TTC549 (cell line): Measurements from ENCODE around the gene PRKACA.

ENCODE experiments used
- FAIRE-seq: peaks from 2 replicates; lab custom pipeline; 2012; peaks lifted over from hg19 to GRCh38; lab: Jason Lieb, UNC

The PRKACA gene

GRCh38 chr19:14116525-14116917, 1.0 kb downstream of the PRKACA start:
- FAIRE-seq = no peak

- no peak for FAIRE-seq
Measured at GRCh38 chr19:14115756-14116155, 1.8 kb downstream of the PRKACA start.

GRCh38 chr19:14114854-14115253, 2.7 kb downstream of the PRKACA start:
- no peak for FAIRE-seq

GRCh38 chr19:14114439-14114838, 3.1 kb downstream of the PRKACA start:
- FAIRE-seq = no peak

GRCh38 chr19:14113762-14114414, 3.7 kb downstream of the PRKACA start:
- no peak for FAIRE-seq

GRCh38 chr19:14112809-14113385, 4.7 kb downstream of the PRKACA start:
- no peak for FAIRE-seq

- FAIRE-seq = no peak
Measured at GRCh38 chr19:14112051-14112808, 5.3 kb downstream of the PRKACA start.

- no peak for FAIRE-seq
Measured at GRCh38 chr19:14111486-14111885, 6.1 kb downstream of the PRKACA start.

GRCh38 chr19:14110650-14111049, 6.9 kb downstream of the PRKACA start:
- no peak for FAIRE-seq

GRCh38 chr19:14107581-14108461, 9.7 kb downstream of the PRKACA start:
- FAIRE-seq = no peak

- FAIRE-seq = no peak
Measured at GRCh38 chr19:14106840-14107239, 10.7 kb downstream of the PRKACA start.

- no peak for FAIRE-seq
Measured at GRCh38 chr19:14105680-14106079, 11.9 kb downstream of the PRKACA start.

- FAIRE-seq = no peak
Measured at GRCh38 chr19:14103310-14103709, 14.3 kb downstream of the PRKACA start.

GRCh38 chr19:14102756-14103155, 14.8 kb downstream of the PRKACA start:
- FAIRE-seq = no peak

- FAIRE-seq = no peak
Measured at GRCh38 chr19:14102102-14102696, 15.4 kb downstream of the PRKACA start.

- no peak for FAIRE-seq
Measured at GRCh38 chr19:14101003-14101545, 16.5 kb downstream of the PRKACA start.

- FAIRE-seq = no peak
Measured at GRCh38 chr19:14097532-14098151, 19.9 kb downstream of the PRKACA start.

GRCh38 chr19:14096272-14096992, 21.1 kb downstream of the PRKACA start:
- no peak for FAIRE-seq

- FAIRE-seq = no peak
Measured at GRCh38 chr19:14094854-14095253, 22.7 kb downstream of the PRKACA start.

GRCh38 chr19:14093117-14093823, 24.3 kb downstream of the PRKACA start:
- no peak for FAIRE-seq
